GM19035 (cell line): ENCODE measurements around the gene LAMP1.
A peak's percentile ranks its signal among the peaks of the same experiment; 100 is the strongest.
"Not testable (repeated sequence)": the region's sequence is repeated elsewhere in the genome, so short reads cannot be mapped to it uniquely, and the experiment has no call there.

Source experiments
- ATAC-seq: cut with Tn5 transposase; IDR thresholded peaks from one replicate; pipeline ENCODE4 v1.9.1; 2021; ENCODE audit not compliant: unreplicated experiment

LAMP1 gene, protein sequence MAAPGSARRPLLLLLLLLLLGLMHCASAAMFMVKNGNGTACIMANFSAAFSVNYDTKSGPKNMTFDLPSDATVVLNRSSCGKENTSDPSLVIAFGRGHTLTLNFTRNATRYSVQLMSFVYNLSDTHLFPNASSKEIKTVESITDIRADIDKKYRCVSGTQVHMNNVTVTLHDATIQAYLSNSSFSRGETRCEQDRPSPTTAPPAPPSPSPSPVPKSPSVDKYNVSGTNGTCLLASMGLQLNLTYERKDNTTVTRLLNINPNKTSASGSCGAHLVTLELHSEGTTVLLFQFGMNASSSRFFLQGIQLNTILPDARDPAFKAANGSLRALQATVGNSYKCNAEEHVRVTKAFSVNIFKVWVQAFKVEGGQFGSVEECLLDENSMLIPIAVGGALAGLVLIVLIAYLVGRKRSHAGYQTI

DNA sequence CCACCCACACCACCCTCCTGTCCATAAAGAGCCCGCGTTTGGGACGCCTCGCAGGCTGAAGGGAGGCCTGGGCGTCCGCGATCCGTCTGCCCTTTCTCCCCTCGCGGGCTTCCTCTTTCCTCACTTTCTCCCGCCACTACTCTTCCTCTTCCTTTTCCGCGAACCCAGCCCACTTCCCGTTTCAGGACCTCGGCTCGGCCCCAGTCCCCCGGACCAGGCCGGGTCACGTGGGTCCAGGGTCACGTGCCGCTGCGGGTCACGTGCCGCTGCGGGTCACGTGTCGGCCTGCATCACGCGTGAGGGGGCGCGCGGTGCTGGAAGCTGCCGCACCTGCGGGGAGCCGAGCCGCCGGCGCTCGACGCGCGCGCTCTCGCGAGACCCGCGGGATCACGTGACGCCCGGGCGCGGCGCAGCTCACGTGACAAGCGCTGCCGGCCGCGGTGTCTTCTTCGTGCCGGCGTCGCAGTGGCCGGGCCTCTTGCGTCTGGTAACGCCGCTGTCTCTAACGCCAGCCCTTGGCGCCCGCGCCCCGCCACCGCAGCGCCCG lies at the start of gene LAMP1:
Gene LAMP1 (plus strand): TSS at position 417 of the 547 bp plus-strand sequence. CDS start 196 bp downstream, outside the sequence.
- peak; percentile 68 for ATAC-seq

DNA sequence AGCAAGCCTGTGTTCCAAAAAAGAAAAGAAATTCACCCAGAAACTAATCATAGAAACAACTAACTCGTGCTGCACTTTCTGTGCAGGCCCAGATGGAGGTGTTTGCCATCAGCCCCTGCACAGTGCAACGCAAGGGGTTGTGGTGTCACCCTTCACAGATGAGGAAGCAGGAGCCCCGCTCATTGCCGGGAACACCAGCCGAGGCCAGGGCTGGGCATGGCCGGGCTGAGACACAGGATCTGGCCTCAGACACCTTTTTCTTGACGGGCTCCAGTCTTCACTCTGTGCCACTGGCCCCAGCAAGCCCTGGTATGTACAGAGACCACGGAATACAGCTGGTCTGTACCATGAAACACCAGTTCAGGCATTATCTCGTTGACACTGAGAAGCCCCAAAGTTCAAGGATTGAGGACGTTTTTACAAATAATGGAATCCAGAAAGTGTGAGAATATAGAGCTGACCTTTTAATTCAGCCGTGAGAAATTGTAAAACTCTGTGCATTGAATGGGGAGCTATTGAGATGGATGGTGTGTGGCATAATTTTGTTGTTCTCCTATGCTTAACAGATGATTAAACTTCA lies 44.4 kb upstream of the LAMP1 start:
- ATAC-seq: no peak

DNA sequence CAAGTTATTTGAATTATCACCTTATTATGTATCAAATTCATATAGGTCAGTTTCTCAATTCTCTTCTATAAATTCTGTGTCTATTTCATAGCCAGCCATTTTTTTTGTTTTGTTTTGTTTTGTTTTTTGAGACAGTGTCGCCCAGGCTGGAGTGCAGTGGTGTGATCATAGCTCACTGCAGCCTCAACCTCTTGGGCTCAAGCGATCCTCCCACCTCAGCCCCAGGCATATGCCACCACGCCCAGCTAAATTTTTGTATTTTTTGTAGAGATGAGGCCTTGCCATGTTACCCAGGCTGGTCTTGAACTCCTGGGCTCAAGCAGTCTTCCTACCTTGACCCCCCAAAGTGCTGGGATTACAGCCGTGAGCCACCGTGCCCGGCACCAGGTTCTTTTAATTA lies 39.1 kb upstream of the LAMP1 start:
- ATAC-seq: not testable (repeated sequence)

DNA sequence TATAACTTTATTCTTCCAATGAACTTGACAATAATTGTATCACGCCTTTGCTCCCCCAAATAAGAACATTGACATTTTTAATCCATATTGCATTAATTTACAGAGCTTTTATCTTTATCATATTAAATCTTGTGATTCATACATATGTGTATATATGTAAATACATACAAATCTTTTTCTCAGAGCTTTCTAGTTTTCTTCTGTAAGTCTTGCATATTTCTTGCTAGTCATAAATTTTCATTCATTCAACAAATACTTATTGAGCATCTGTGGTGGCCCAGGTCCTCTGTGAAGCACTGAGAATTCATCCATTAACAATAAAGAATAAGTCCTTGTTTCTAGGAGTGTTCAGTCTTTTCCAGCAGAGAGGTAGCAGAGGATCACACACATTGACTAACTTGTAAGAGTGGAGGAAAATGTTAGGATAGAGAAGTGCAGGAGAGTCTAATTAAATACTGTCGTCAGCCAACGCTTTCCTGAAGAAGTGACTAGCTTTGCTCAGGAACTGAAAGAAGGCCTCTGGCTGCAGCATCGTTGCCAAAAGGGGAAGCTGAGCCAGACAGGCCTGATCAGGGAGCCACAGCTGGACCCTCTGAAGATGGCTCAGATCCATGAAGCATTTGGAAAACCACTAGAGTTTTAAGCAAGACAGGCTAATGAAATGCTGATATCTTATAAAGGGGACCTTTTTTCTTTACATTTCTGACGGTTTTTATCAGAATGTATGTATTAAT lies 38.6 kb upstream of the LAMP1 start:
- ATAC-seq: no peak

DNA sequence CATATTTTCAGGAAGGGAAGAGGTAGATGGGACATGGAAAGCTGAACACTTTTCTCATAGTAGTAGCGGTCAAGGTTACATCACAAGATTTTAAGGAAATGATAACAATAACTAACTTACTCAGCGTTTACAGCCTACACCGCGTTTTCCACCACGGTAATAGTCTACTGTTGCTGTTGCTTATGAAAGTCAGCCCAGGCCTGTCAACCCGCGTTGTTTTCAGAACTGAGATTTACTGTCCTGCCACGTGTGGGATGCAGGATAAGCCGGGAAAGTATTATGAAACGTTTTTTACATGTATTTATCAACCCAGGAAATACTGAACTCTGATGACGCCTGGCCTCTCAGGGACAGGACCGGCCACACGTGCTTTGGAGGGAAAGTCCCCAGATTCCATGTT lies 36.0 kb upstream of the LAMP1 start:
- no peak for ATAC-seq

DNA sequence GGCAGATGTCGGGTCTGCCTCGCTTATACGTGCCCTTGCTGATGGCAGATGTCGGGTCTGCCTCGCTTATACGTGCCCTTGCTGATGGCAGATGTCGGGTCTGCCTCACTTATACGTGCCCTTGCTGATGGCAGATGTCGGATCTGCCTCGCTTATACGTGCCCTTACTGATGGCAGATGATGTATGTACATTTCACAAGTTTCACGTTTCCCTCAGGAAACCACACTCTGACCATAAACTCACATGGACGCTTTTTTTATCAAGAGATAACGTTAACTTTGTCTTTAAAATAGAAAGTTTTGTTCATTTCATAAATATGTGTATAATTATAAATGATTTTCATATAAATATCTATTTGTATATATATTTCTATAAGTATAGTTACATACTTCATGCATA lies 34.0 kb upstream of the LAMP1 start:
- not testable (repeated sequence) for ATAC-seq

DNA sequence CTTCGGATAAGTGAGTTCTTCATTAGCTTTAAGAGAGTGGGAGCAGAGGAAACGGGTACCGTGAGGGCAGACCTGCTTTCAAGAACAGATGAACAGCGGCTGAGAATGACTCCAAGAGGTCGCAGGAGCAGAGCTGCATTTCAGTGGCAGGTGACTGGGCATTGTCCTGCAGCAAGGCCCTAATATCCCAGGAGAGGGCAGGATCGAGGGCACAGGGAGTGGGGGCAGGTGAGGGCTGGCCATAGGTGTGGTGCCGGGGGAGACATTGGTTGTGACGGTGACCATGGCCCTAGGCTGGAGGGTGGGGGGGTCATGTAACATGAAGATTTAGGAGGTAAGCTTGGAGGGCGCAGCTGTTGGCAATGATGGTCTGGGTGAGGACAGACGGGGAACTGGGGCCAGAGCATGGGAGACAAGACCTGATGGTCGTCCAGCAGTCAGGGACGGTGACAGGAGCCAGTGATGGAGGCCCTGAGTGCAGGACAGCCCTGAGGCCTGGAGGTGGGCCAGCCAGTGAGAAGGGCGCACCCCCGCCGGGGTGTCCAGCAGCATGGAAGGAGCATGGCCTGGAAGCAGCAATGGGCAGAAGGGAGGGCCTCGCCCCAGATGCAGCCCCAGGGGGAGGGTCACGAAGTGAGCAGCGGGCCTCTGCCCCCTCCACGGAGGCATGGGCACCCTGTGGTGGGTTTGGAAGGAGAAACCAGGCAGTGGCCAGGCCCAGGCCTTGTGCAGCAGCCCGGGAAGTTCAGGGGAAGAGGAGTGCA lies 29.2 kb upstream of the LAMP1 start:
- no peak for ATAC-seq

DNA sequence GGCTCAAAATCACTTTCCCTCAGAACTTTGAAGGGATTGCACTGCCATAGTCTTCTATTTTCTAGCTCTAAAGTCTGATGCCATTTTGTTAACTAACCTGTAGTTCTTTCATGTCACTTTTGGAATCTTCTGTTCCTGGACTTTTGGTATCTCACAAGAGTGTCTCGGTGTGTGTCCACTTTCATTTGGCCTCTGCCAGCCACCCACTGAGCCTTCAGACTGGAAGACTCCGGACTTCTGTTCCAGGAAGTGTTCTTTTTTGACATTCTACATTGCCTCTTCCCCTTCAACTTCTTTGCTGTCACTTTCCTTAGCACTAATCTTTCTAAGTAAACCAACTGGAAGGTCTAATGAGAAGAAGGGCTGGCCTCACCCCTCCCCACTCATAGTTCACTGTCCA lies 25.0 kb upstream of the LAMP1 start:
- no peak for ATAC-seq

DNA sequence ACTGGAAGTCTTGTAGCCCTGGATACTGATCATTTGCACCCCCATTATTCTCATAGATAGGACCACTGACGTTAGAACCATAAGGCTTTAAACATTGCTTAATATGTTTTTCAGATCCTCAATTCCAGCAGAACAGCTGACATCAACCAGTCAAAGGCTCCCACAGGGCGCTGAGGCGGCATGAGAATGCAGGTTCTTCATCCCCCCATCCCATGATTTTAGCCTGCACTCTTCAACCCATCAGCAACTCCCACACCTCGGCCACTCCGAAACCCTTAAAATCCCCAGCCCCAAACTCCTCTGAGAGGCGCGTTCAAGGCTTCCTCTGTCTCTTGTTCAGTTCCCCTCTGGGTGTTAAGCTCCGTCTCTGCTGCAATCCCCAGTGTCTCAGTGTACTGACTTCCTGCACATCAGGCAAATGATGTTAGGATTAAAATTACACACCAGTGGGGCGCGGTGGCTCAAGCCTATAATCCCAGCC lies 24.3 kb upstream of the LAMP1 start:
- no peak for ATAC-seq

DNA sequence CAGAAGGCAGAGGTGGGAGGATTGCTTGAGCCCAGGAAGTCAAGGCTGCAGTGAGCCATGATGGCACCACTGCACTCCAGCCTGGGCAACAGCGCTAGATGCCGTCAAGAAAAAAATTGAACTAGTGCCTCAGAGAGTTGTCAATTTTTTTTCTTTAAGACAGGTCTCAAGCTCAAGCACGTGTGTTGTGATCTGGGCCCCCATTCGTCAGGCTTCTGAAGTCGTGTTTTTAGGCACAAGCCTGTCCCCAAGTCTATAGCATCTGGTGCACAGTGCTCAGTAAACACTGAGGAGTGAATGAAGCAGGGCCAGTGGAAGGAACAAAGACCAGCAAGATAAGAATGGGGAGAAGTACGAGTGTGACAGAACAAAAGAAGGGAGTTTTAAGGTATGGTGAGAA lies 23.7 kb upstream of the LAMP1 start:
- no peak for ATAC-seq

DNA sequence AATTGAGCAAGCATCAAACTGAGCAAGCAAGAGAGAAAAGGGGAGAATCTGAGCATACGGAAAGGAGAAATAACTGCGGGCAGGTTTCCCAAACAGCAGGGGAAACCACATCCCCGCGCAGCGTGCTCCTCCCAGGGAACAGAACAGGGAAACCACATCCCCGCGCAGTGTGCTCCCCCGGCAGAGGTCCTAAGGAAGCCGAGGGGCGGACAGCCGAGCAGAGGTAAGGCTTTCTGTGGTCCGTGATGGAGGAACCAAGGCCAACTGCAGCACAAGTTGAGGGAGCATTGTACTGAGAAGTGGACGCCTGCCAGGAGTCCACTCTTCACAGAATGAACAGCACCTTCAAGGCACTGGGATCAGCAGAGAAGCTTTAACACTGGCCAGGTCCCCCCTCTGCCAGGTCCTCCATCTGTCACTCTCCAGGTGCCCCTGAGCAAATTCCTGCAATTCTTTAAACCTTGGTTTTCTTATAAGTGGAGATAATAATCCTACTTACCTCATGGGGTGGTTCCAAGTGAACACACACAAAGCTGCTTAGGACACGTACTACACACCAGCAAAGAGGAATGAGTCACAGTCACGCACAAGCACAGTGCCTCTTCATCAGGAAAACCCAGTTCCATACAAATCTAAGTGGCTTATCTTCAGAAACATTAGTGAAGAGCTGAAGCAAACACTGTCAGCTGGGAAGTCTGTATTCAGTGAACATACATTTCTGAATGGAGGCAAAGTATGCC lies 23.0 kb upstream of the LAMP1 start:
- no peak for ATAC-seq

DNA sequence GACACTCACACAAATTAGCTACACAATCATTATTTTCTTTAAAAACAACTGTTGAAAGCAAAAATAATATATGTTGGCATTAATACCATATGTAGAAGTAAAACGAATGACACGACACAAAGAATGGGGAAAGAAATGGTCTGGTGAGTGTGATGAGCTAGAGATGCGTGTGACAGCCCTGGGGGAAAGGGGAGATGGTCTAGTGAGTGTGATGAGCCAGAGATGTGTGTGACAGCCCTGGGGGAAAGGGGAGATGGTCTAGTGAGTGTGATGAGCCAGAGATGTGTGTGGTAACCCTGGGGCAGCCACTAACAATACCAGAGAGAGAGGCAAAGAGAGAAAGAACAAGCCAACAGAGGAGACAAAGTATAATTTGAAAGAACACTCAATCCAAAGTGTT lies 22.3 kb upstream of the LAMP1 start:
- no peak for ATAC-seq

DNA sequence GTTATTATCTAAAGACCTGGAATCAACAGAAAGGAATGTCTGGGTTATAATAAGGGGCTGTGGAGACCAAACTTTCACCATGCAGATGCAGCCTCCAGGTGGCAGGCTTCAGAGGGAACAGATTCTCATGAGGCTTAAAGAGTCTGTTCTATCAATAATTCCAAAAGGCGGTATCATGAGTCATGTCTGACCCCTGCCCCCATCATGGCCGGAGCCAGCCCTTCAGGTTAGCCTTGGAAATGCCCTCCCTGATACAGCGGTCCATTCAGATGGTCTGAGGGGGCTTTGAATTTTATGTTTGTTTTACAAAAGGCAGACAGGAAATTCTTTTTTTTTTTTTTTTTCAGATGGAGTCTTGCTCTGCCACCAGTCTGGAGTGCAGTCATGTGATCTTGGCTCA lies 21.7 kb upstream of the LAMP1 start:
- ATAC-seq: no peak

DNA sequence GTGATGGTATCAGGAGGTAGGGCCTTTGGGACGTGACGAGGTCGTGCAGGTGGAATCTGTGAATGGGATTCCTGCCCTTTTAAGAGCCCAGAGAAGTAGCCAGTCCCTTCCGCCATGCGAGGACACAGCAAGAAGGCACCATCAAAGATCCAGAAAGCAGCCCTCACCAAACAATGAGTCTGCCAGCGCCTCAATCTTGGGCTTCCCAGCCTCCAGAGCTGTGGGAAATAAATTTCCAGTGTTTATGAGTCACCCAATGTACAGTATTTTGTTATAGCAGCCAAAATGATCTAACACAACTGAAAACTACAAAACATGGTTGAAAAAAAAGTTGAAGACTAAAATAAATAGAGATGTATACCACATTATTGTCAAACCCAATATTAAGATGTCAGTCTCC lies 16.9 kb upstream of the LAMP1 start:
- no peak for ATAC-seq

DNA sequence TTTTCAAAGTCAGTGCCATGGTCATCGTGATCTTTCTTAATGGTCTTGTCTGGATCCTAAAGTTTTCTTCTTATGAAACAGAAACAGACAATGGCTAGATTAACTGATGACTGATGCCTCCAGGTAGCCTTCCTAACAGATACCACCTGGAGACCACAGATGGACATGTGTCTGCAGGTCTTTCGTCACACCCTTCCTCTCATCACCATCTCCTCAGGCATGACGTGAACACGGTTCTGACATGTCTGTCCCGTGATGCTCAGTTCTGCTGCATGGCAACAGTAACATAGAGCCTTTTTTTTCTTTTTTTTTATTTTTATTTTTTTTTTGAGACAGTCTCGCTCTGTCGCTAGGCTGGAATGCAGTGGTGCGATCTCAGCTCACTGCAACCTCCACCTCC lies 13.1 kb upstream of the LAMP1 start:
- no peak for ATAC-seq

DNA sequence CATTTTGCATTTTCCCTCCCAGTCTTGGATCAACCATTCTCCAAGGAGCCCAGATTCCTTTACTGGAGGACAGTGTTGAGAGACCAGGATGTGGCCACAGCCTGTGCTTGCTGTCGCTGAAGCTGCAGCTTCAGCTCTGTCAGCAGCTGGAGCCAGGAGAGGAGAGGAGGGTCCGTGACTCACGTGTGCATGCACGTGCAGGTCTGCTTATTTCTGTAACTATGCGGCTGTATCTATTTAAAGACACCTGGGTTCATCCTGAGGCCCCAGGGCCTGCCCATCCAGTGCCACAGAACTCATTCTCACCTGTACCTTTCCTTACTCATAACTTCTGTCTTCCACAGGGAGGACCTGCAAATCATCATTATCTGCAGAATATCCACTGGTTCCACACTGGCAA lies 8.2 kb upstream of the LAMP1 start:
- ATAC-seq: no peak

DNA sequence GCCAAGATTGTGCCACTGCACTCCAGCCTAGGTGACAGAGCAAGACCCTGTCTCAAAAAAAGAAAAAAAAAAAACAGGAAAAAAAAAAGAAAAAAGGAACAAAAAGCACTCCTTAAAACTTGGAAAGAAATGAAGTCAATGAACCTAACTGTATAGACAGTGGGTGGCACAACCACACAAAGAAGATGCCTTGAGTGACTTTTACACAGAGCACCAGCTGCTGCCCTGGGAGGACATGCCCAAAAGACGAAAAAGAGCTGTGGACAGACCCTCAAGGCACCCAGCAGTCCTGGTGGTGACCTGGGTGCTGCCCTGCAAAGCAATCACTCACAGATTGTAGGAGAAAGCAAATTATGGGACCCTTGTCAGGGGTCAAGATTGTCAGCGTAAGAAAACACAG lies 5.9 kb upstream of the LAMP1 start:
- no peak for ATAC-seq

DNA sequence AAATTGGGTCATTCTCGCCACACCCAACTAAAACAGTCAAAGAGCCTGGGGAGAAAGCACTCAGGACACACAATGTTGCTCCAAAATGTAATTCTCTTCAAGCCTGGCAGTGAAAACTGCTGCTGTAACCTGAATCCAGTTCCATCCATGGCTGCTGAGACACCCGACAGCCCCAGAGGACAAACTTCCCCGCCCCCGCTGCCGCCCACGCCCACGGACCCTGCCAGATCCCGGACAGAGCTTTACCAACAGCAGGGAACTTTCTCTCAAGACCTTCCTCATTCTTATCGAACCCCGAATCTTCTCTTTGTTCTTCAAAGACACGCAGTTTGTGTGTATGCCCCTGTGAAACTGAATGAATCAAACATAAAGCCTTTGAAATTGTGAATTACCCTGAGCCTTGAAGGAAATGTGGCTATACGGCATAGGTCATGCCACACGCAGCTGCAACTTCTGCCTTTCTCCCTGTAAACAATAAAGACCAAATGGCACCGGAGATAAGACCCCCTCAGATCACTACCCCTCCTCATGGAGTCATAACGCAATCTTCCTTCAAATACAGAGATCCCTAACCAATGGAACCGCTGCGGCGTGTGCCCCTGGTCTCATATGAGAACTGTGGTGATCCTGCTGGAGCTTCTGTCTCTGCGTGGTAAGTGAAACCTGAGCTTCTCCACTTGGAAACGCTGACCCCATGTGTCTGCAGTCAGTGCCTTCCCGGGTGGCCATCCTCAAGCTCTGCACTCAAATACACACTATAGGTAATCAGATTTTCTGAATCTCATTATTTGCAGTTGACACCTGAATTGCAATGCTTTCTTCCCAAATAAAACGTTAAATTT lies 4.8 kb upstream of the LAMP1 start:
- ATAC-seq: no peak

DNA sequence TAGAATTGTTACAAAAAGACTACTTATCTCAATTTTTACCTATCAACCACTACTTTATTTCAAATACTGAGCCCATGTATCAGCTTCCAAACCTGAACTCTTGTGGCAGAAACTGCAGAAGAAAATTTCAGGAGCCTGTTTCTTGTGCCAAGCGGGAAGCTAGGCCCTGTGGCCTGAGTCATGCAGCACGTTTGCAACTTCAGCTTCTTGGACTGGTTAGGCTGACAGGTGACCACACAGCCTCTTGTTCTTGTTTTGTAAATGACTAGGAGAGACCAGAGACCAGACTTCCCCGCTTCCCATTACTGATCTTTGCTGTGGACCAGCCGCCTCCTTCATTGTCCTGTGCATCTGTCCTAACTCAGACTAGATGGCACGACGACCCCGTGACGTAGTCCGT lies 3.4 kb upstream of the LAMP1 start:
- no peak for ATAC-seq
